HFF-Myc (cell line): ENCODE results near the gene GSK3B.
"Not testable (repeated sequence)": the region's sequence is repeated elsewhere in the genome, so short reads cannot be mapped to it uniquely, and the experiment has no call there.

Experiments
- DNase-seq: peaks from one replicate; pipeline ENCODE4 v3.0.0-alpha.2; 2011; ENCODE audit warnings: low read depth; ENCODE audit errors: extremely low read depth
- H3K4me3 ChIP-seq: replicated peaks from 2 replicates; pipeline ENCODE4 v1.5.1; 2011; ENCODE audit warnings: low read depth, mild to moderate bottlenecking, control low read depth, low read length
- CTCF ChIP-seq: IDR thresholded peaks from 2 replicates; pipeline ENCODE4 v1.5.1; 2012; ENCODE audit warnings: mild to moderate bottlenecking, low read depth, low read length, control low read depth; ENCODE audit errors: missing control alignments

The GSK3B gene

GRCh38 chr3:119893769-119894168 lies 200.5 kb downstream of the GSK3B start:
- no peak for DNase-seq
- H3K4me3 ChIP-seq = no peak overlapping the region
- no peak for TF ChIP-seq CTCF

GRCh38 chr3:119891944-119892721 lies 202.1 kb downstream of the GSK3B start:
- TF ChIP-seq CTCF = peak; percentile 65
- DNase-seq = peak; percentile 67
- H3K4me3 ChIP-seq = no peak overlapping the region

DNA sequence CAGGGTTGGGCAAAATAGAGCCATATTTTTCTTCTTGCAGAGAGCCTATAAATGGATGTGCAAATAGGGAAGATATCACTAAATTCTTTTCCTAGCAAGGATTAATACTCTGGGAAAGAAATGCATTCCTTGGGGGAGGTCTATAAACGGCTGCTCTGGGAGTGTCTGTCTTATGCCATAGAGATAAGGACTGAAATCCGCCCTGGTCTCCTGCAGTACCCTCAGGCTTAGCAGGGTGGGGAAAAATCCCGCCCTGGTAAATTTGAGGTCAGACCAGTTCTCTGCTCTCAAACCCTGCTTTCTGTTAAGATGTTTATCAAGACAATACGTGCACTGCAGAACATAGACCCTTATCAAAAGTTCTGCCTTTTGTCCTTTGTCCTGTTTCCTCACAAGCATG lies 205.6 kb downstream of the GSK3B start:
- H3K4me3 ChIP-seq, DNase-seq: not testable (repeated sequence)

DNA sequence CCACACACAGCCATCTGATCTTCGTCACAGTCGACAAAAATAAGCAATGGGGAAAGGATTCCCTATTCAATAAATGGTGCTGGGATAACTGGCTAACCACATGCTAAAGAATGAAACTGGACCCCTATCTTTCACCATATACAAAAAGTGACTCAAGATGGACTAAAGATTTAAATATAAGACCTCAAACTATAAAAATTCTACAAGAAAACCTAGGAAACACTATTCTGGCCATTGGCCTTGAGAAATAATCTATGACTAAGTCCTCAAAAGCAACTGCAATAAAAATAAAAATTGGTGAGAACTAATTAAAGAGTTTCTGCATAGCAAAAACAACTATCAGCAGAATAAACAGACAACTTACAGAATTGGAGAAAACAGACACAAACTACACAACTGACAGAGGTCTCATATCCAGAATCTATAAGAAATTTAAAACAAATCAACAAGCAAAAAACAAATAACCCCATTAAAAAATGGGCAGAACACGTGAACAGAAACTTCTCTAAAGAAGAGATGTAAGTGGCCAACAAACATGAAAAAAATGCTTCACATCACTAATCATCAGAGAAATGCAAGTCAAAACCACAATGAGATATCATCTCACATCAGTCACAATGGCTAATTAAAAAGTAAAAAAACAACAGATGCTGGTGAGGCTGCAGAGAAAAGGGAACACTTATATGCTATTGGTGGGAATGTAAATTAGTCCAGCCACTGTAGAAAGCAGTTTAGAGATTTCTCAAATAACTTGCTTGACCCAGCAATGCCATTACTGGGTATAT lies 208.3 kb downstream of the GSK3B start:
- no peak for TF ChIP-seq CTCF
- H3K4me3 ChIP-seq = no peak overlapping the region
- no peak for DNase-seq

DNA sequence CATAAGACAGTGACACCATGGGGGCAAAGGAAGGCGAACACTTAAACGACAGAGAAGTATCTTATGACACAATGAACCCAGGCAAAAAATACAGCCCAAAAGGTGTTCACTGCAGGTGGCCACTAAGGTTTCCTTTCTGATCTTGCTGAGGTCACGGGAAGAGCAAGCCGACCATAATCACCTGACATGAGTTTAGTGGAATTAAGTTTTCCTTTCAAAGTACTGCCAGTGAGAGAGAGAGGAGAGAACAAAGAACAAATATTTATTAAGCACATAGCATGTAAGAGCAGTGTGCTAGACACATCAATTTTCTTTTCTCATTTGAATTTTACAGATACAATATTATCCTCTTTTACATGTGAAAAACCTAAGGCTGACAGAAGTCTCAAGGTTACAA lies 210.1 kb downstream of the GSK3B start:
- TF ChIP-seq CTCF = no peak
- no peak overlapping the region for H3K4me3 ChIP-seq
- DNase-seq = no peak

DNA sequence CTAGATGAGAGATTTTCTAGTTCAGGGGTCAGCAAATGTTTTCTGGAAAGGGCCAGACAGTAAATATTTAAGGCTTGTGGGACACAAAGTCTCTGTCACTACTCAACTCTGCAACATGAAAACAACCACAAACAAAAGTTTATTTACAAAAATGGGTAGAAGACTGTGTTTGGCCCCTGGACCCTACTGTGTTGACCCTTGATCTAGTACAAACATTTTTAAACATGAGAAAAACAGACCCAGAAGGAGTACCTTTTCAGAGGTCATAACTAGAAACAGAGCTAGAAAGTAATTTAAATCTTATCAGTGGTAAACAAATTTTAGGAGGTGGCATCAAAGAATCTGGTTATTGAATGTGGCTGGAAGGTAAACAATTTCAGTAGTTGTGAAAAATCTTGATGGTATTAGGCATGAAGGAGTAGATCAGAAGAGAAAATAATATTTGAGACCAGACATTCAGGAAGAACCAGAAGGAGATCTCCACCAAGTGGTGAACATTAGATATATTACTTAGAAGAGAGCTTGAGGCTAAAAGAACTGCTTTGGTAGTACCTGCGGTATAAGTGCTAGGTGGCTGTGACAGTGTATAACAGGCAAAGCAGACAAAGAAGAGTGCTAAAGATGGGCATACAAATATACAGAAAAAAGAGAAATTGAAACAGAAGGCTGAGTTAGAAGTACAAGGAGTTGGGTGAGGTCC lies 210.6 kb downstream of the GSK3B start:
- no peak overlapping the region for H3K4me3 ChIP-seq
- TF ChIP-seq CTCF = no peak
- DNase-seq = no peak

DNA sequence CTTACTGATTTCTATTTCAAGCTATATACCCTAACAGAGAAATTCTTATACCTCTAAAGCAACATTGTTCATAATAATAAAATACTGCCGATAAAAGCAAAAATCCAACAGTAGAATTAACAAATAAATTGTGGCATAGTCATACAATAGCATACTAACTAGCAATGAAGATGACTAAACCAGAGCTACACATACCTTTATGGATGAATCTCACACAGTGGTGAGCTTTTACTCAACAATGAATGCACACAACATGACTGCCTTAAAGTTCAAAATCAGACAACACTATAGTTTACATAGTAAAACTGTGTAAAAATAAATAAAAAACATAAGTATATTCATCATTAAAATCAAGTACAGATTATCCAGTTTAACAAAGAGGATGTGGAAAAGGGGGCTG lies 213.3 kb downstream of the GSK3B start:
- no peak overlapping the region for H3K4me3 ChIP-seq
- no peak for TF ChIP-seq CTCF
- DNase-seq = no peak
